Gastroesophageal sphincter (tissue), 3 donors: Measurements from ENCODE around the gene GALNT2.

Experiments
- POLR2A ChIP-seq, 2 donors: fragments of 450-650 bp; IDR thresholded peaks; one replicate each; pipeline ENCODE4 v1.6.1; 2017; ENCODE audit warnings: antibody characterized with exemption in 2 of 2, mild to moderate bottlenecking in 2 of 2, moderate library complexity in 1 of 2
- TF ChIP-seq, protein P1 (sequence below), 4 experiments: fragments of 200-600 bp in 2 of 4; fragments of 450-650 bp in 2 of 4; sonication (generic) in 1 of 4; IDR thresholded peaks; one replicate each; pipeline ENCODE4 v1.5.1; 2017 to 2019; ENCODE audit warnings: antibody characterized with exemption in 4 of 4, mild to moderate bottlenecking in 2 of 4, moderate library complexity in 2 of 4

DNA sequence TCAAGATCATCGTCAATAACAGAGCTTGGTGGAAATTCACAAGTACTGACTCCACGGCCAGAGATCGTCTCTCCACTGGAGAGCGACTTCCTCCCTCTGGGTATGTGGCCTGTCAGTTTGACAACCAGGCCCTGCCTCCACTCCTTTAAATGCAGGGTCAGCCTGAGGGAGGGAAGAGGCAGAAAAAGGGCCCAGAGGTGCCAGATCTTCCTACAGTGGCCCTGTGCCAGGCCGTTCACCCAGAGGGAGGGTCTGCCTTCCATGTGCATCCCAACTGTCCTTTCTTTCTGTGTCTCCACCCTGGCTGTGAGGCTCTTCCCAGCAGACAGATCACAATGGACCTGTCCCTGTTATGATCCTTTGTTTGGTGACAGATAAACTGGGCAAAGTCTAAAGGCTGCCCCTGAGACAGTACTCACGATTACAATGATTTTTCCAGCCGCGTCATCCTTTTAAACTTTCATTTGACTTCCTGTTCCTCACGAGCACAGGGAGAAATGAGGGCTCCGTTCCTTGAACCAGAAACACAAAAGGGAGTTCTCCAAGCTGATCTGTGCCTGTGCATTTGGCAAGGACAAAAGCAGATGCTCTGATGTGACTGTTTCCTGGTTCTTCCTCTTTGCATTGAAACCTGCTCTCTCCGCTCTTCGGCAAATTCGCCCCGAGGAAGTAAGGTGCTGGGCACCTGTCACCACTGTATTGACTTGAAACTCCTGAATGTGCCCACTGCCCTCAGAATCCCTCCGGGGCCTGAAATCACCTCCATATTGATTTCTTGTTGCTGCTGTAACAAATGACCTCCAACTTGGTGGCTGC, 232.4 kb downstream of the GALNT2 start:
- TF ChIP-seq, protein P1, sequence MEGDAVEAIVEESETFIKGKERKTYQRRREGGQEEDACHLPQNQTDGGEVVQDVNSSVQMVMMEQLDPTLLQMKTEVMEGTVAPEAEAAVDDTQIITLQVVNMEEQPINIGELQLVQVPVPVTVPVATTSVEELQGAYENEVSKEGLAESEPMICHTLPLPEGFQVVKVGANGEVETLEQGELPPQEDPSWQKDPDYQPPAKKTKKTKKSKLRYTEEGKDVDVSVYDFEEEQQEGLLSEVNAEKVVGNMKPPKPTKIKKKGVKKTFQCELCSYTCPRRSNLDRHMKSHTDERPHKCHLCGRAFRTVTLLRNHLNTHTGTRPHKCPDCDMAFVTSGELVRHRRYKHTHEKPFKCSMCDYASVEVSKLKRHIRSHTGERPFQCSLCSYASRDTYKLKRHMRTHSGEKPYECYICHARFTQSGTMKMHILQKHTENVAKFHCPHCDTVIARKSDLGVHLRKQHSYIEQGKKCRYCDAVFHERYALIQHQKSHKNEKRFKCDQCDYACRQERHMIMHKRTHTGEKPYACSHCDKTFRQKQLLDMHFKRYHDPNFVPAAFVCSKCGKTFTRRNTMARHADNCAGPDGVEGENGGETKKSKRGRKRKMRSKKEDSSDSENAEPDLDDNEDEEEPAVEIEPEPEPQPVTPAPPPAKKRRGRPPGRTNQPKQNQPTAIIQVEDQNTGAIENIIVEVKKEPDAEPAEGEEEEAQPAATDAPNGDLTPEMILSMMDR (IDR thresholded peaks at IDR 0.05) = no peak
- no peak for TF ChIP-seq POLR2A (IDR thresholded peaks at IDR 0.05)
